Fibroblast of peridontal ligament (primary cell): Measurements from ENCODE around the gene LRRC30.
"Not testable (repeated sequence)": the region's sequence is repeated elsewhere in the genome, so short reads cannot be mapped to it uniquely, and the experiment has no call there.

Source experiments
- DNase-seq: peaks from one replicate; pipeline ENCODE4 v3.0.0-alpha.2; 2010; ENCODE audit errors: extremely low read depth

LRRC30 gene

DNA sequence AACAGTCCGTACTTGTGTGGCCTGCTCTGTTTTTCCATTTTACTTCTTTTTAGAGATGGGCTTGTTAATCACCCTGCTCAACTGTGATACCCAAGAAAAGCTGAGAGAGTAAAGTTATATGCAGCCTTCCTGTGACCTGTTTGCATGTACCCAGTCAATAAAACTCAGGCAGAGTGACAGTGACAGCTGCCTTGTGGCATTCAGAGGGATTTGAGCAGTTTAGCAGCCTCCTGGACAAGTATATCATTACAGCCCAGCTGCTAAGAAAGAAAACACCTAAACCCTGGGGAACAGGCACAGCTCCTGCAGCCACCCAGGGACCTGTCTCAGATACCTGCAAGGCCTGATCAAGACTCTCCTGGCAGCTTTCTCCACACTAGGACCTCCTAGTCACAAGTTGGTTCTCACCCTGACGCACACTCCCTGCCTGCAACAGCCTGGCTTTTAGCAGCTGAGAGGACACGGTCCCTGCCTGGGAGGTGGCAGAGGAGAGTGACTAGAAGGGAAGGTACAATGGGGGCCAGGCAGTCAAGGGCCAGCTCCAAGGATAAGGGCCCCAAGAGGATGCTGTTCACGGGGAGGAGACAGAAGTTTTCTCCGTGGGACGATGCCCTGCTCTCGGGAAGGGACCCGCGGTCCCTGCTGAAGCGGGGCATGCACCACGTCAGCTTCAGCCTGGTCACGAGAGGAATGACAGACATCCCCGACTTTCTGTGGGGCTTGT, at the start of gene LRRC30:
LRRC30 (plus strand) TSS at position 464 of the 724 bp plus-strand sequence; CDS start at position 514, 50 bp downstream.
- DNase-seq, result no peak

DNA sequence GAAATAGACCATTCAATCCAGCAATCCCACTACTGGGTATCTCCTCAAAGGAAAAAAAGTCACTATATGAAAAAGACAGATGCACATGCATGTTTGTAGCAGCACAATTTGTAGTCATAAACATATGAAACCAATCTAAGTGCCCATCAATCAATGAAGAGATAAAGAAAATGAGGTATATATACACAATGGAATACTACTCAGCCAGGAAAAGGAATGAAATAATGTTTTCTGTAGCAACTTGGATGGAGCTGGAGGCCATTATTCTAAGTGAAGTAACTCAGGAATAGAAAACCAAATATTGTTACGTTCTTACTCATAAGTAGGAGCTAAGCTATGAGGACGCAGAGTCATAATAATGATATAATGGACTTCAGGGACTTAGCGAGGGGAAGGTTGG, 45.2 kb upstream of the LRRC30 start:
- no peak for DNase-seq

DNA sequence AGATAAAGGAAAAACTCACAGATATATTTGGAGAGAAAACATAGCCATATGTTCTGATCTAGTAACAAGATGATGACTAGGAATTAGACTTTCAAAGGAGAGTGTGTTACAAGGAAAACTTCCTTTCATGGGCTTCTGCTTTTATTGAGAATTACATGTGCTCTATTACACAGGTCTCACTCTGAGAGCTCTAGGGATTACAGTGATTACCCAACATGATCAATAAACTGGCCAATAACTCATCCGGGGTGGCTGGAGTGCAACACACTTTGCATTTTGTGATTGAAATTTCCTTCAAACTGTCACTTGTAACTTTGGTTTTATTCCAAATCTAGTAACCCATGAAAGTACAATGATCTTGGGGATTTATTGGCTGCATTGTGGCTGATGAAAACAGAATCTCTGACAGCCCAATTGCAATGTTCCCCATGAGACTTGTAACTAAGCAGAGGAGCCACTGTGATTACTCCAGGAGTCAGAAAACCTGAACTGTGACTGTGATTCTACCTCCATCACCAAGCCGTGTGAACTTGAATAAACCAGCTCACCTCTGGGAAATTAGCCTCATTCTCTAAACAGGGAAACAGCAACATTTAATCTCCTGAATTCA, 40.2 kb upstream of the LRRC30 start:
- DNase-seq, result no peak

DNA sequence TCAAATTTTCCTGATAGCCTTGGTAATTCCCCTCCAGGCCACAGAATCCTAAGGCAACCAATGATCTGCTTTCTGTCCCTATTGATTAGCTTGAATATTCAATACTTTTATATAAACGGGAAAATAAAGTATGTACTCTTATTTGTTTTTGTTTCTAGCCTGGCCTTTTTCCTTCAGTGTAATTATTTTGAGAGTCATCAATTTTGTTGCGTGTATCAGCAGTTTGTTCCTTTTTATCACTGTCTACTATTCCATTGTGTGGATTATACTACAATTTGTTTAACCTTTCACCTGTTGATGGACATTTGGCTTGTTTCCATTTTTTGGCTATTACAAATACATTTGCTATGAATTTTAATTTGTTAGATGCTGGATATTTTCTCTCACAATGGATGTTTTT, 39.2 kb upstream of the LRRC30 start:
- no peak for DNase-seq

DNA sequence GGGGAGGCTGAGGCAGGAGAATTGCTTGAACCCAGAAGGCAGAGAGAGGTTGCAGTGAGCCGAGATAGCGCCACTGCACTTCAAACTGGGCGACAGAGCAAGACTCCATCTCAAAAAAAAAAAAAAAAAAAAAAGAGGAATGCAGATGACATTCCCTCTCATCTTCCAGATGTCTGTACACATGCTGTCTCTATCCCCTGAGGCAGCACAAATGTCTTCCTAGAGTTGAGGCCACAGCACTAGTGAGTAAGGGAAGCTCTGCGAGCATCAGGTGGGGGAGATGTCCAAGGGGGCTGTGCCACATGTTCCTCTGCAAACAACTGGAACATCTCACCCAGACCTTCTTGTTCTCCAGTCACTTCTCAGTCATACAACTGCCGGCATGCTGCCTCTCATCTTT, 35.6 kb upstream of the LRRC30 start:
- no peak for DNase-seq

DNA sequence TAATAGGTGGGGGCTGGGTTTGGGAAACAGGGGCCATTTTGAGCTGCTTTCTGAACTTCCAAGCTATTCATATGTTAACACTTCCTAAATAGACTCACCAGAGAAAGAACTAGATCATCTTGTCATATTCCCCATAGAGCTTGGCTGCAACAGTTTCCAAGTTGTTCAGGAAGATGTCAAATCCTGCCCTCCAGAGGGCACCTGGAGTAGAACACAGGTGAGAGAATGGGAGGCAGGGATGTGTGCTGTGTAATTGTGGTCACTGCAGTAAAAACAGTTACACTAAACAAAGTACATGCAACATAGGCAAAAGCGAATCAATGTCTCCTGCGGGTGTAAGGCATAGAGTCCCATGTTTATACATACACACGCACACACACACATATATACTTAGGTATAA, 34.5 kb upstream of the LRRC30 start:
- DNase-seq, result no peak

DNA sequence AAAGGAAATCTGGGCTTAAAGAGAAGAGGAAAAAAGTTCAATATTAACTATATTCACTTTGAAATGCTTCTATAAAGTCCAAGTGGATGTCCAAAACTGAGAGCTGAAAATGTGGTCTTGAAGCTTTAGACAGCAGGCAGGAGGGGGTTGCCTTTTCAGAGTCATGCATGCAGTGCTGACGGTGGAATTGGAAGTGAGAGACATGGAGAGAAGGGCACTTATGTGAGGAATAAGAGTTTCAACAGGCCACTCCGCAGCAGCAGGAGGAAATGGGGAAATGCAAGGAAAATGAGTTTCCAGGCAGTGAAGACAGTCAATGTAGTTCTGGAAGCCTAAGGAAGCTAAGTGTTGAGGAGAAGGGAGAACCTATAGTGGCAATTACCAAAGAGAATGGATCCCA, 33.0 kb upstream of the LRRC30 start:
- no peak for DNase-seq

DNA sequence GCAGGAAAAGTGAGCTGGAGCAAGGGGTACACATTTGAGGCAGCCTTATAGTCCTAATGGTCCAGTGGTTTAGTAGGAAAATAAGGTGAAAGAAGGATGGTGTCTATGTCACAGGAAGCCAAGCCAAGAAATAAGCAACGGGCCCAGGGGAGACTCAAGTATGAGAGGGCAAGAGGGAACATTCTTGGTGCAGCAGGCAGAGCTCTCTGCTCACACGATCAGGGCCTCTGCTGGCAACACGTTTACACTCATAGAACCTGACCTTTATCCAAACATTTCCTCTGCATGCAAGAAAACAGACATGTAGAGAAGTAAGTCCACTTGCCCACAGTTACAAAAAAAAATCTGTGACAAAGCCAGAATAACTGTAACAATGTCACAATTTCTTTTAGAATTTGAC, 32.6 kb upstream of the LRRC30 start:
- DNase-seq, result no peak

DNA sequence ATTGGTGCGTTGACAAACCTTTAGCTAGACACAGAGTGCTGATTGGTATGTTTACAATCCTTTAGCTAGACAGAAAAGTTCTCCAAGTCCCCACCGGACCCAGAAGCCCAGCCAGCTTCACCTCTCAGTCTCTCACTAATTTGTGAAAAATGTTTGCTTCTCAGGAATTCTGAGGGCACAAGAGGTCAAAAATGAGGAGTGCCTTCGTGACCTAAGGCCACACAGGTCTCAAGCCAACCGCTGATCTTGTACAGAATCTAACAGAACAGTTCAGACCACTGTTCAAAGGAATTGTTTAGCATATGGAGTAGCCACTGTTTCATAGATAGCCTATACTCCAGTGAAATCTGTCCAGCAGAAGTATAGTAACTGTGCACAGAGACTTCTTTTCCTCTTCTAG, 29.8 kb upstream of the LRRC30 start:
- no peak for DNase-seq

DNA sequence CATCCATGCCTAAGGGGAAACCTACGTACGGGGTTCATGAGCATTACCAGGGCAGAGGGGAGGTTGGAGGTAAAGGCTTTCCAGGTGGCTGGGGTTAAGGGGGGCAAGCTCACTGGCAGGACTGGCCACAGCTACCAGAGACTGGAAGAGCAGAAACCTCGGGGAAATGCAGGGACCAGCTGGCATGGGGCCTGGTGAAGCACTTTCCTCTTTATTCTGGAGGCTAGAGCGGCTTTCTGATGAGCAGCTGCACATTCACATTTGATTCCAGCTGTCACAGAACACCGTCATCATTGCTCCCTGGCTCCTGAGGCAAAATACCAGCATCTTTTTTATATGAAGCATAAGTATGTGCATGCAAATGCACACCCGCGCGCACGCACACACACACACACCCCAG, 28.7 kb upstream of the LRRC30 start:
- DNase-seq, result no peak

DNA sequence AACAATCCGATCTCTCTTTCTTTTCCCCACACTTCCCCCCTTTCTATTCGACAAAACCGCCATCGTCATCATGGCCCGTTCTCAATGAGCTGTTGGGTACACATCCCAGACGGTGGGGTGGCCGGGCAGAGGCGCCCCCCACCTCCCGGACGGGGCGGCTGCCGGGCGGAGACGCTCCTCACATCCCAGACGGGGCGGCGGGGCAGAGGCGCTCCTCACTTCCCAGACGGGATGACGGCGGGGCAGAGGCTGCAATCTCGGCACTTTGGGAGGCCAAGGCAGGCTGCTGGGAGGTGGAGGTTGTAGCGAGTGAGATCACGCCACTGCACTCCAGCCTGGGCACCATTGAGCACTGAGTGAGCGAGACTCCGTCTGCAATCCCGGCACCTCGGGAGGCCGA, 27.3 kb upstream of the LRRC30 start:
- not testable (repeated sequence) for DNase-seq

DNA sequence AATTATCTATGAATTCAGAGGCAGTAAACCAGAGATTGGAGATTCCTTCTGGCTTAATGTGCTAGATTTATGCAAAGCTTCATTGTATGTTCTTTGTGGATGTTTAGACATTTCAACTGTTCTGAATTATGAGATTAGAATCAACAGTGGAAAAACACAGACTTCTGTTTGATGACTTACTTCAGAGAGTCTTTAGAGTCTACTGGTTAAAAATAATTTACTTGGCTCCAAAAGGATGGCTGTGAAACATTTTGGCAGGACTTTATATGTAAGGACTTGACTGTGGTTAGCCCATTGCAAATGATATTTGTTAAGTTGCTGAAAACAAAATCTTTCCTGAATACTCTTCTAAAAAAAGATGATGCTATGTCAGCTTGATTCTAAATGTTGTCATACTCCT, 25.5 kb upstream of the LRRC30 start:
- DNase-seq, result peak; percentile 26

DNA sequence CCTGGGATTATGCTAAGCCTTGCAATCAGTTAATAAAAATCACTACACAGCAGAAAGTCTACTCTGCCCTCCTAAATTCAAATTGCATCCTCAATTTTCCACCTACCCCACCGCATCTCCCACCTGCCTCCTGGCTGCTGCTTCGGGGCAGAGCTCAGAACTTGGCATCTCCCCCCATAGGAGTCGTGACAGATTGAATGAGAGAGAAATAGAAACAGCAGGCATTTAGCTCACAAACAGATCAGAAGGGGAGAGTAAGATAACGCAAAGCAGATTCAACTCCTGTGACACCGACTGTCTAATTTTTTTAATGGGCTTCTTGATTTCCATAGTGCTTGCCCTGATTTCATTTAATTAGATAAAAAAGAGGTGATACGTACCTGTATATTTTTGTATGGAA, 24.7 kb upstream of the LRRC30 start:
- no peak for DNase-seq

DNA sequence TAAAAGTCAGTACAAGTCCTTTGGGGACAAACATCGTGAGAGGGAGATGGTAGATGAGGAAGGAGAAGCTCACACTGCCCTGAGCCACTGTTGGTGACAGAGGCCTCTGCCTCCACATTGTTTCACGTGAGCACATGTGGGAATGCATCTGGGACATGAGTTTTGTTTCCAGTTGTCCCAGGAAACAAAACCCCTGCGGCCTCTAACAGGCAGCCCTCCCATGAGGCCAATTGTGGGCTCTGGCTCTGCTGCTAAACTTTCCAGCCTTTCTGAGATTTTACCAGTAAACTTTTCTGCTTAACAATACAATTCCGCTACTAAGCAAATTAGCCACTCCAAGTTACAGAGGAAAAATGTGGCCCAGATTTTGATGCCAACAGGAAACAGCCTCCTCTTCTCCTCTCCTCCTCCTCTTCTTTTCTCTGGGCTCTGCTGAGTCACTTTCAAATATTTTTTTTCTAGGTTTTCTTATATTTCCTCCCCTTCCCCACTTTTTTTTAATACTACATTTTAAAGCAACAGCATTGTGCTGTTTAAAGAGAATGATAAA, 23.4 kb upstream of the LRRC30 start:
- peak; percentile 15 for DNase-seq

DNA sequence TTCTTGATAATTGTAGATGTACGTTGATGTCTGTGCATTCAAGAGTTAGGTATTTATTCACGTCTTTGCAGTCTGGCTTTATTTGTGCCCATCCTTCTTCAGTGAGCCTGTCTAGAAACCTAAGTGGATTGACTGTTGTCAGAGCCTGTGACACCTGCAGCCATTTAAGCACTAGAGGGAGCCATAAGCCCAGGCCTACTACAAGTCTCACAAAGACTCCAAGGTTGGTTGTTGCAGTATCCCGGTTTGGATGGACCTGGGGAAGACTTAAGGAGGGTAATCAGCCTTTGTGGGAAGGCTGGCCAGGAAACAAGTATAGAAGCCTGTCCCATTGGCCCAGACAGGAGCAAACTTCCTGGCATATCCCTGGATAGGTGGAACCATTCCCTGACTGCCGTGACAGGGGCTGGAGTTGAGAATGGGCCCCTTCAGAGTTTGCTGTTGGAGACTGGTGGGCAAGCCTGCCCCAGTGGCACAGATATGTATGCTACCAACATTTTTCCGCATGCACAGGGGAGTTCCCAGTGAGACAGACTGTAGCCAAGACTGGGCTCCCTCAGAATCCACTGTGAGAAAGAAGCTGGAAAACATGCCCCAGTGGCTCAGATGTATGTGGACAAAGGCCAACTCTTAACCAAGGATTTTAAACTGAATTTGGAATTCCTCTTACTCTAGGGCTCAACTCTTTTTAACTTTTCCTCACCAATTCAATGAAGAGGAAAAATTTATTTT, 9.3 kb upstream of the LRRC30 start:
- peak; percentile 66 for DNase-seq

DNA sequence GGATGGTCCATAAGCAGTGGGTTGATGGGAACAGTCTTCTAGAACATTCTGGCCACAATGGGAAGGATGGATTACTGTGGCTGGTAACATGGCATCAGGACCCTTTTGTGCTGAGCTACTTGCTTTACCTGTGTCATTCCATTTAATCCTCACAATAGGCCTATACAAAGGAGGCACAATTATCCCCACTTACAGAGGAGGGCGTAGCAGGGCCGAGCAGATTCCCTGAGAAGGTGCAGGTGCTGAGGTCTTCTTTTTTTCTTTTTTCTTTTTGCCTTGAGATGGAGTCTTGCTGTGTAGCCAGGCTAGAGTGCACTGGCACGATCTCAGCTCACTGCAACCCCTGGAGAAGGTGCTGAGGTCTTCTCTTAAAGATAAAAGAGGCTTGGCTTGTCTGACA, 6.7 kb upstream of the LRRC30 start:
- DNase-seq, result no peak

DNA sequence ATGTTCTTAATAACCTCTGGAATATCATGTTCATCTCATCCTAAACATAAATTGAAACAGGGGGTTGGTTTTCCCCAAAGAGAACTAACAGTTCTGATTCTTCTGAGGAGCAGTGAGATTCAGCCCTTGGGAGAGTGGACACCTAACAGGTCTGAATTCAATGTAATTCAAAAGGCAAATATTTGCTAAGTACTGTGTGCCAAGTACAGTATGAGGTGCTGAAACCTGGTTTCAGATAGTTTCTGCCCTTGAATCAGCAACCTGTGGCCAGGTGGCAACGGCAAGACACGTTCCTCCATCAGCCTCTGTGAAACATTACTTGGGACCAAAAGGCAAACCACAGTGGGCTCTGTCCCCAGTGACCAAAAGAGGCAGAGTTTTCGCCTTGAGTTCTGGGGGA, 1.3 kb downstream of the LRRC30 start:
- no peak for DNase-seq

DNA sequence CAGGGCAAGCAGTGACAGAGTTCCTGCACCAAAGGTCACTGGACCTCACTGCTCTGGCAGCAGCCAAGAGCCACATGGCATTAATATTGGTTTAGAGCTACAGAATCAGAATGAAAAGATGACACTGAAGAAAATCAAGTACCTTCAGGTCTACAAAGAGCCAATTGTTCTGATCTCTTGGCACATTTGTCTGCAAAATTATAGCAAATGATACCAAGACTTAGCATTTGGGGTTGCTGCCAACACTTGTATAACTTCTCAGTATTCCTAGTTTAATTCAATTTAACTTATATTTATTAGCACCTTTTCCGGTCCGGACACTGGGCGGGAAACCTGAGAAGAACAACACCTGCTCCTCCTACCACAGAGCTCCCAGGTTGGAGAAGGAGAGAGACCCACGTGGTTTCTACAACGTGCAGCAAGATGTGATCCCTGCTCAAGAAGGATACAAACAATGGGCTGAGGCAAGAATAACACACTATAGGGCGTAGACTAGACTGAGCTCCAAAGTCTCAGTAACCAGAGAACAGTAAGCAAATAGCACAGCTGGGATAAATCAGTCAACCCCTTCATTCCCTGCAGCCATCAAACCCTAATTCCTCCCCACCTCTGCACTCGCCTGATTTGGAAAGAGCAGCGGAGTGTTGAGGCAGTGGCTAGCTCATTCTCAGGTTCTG, 2.4 kb downstream of the LRRC30 start:
- DNase-seq, result no peak

DNA sequence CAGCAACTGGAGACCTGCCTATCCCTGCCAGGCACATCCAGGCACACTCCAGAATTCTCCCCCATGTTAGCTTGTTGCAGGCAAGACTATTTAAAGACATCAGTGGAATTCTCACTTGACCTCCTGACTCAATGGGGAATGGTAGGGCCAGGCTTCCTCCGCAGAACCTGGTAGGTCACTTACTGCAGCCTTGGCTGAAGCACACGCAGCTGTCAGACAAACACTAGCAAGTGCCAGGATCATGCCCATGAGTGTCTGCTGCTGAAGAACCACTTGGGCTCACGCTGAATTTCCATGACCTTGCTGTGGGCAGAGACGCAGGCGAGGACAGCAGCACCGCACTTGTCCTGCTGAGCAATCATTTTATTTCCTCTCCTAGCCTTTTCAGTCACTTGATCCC, 3.2 kb downstream of the LRRC30 start:
- DNase-seq, result no peak

DNA sequence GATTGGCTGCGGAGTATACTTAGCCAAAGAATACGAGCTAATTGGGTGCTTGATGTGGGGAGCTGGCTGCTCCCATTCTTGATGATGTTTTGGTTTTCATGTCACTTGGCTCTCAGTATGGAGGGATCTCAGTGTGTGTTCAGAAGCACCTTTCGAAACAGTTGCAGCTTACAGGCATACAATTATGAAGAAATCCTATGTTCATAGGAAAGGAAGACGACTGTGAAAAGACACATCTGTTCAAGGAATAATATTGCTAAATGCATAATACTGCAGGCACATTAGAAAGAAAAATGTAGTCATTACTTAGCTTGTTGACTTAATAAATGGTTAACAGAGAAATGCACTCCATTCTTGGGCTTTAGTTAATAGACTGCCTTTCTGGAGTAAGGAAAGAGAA, 4.1 kb downstream of the LRRC30 start:
- no peak for DNase-seq

DNA sequence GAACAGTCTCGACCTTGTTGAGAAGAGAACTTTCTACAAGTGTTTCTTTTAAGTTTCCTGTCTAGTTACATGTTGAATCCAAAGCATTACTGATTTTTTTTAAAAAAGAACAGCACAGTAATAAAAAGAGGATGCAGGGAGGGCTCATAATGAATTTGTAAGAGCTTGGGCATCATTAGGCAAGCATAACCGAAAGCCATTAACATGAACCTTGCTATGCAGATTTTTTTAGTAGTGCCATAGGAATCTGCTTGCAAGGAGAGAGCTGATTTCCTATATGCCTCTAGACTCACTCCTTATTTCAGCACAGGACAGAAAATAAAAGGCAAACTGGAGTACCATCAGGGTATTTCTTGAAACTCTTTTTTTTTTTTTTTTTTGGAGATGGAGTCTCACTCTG, 5.2 kb downstream of the LRRC30 start:
- DNase-seq, result no peak

DNA sequence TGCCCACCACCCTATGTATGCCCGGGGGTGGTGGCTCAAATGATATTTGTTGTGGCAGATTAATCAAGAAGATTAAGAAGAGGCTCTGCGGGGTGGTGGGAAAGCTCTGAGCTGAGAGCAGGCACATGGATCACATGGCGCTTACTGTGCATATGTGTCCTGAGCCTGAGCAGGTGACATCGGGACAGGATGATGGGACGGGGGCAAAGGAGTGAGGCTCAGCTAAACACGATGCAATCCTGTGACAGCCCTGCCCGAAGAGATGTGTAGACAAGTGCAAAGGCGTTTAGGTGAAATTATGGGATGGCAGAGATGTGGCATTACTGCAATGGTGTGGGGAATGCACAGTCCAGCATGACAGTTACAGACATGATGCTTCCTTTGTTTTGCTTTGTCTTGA, 6.0 kb downstream of the LRRC30 start:
- no peak for DNase-seq
